H1 (cell line): ENCODE results near the gene LIMK1. TPM values are rescaled to one million over a fixed set of nuclear protein-coding genes. Genes with fewer than 3 reads are reported as not detected.

Source experiments
- HDAC2 ChIP-seq, 2 experiments: fragments of 300-600 bp in 1 of 2; sonication (generic) in 1 of 2; IDR thresholded peaks; 2 replicates each; pipeline ENCODE4 v1.6.1; 2011 to 2012; ENCODE audit warnings: low read depth in 2 of 2, low read length in 2 of 2, mild to moderate bottlenecking in 2 of 2, moderate library complexity in 2 of 2, borderline replicate concordance in 1 of 2, inconsistent platforms in 1 of 2
- POLR2A ChIP-seq, 2 experiments: IDR thresholded peaks; 1 replicate in 1 of 2; 2 replicates in 1 of 2; pipeline ENCODE4 v1.6.1; 2011; ENCODE audit warnings: low read depth in 2 of 2, low read length in 2 of 2, mild to moderate bottlenecking in 2 of 2; ENCODE audit errors: control extremely low read depth in 1 of 2
- polyA plus RNA-seq, 7 experiments: library from polyadenylated mRNA; depleted of rRNA in 3 of 7; stranded (reverse) in 5 of 7; unstranded in 2 of 7; fragments of >200 nt in 5 of 7; fragments of 200-250 nt in 2 of 7; gene quantifications; 1 replicate in 5 of 7; 2 replicates in 1 of 7; 4 replicates in 1 of 7; pipeline versions ENCODE4 v1.2.1 to v1.2.3, GENCODE V29; 2011 to 2013; ENCODE audit warnings: missing spikeins in 2 of 7, mixed read lengths in 2 of 7
- total RNA-seq: library from RNA; stranded (reverse); fragmentation: NEBNext Ultra II Directional; extraction: Animal tissue kit (Norgen Biotek cat#: 25700); gene quantifications from 2 replicates; pipeline ENCODE4 v1.2.1, GENCODE V29; 2021
- TF ChIP-seq, protein P1 (sequence below): IDR thresholded peaks from 2 replicates; pipeline ENCODE4 v1.6.1; 2011; ENCODE audit warnings: low read depth, mild to moderate bottlenecking, low read length; ENCODE audit not compliant: insufficient read depth

LIMK1 gene
- total and polyA plus RNA-seq, 2 of the 8 experiments (the other 6 are each of a cell fraction or from before 2014, with no cell fraction given): 93.5 to 108 TPM

DNA sequence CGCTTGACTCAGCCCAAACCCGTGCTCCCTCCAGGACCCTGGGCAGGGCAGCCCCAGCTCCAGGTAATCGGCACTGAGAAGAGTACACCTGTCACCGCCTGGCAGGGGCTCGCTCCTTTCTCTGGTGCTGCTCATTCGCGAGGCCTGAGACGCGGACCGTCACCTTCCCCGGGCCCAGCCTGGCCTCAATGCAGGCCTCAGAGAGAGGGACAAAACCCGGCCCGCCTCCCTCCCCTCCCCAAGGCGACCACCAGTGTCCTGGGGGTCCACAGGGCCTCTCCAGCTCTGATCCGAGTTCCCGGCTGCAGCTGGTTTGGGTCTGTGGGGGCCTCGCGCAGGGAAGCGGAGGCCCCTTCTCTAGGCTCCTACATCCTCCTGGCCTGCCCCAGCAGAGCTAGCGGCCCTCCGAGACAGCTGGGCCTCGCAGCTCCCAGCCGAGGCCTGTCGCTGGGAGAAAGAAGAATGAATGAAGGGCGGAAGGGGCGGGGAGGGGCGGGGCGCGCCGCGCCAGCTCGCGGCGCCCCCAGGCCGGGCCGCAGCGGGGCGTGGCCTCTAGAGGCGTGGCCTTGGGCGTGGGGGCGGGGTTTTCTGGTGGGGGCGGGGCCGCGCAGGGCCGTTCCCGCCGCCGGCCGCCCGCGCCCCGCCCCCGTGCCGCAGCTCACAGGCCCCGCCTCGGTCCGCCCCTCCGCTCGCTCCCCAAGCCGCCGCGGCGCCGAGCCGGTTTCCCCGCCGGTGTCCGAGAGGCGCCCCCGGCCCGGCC, at the start of gene LIMK1 (continued):
- TF ChIP-seq, protein P1, sequence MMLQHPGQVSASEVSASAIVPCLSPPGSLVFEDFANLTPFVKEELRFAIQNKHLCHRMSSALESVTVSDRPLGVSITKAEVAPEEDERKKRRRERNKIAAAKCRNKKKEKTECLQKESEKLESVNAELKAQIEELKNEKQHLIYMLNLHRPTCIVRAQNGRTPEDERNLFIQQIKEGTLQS: no peak
- 0 out of 4 replicates have a peak, but pooled peaks have one; percentile 43 to 44 for TF ChIP-seq HDAC2 (IDR thresholded peaks at IDR 0.05; ENCODE audit: borderline replicate concordance in 1 of 2, low read depth in 2 of 2, low read length in 2 of 2)
- peak in 1 of 2 experiments; percentile 44; a peak in 1 of 3 replicates for TF ChIP-seq POLR2A (IDR thresholded peaks at IDR 0.05; ENCODE audit: control extremely low read depth in 1 of 2, low read depth in 2 of 2, low read length in 2 of 2)
